ENCODE measurements around the gene XYLT1.
A peak's percentile ranks its signal among the peaks of the same experiment; 100 is the strongest.

The XYLT1 gene

DNA sequence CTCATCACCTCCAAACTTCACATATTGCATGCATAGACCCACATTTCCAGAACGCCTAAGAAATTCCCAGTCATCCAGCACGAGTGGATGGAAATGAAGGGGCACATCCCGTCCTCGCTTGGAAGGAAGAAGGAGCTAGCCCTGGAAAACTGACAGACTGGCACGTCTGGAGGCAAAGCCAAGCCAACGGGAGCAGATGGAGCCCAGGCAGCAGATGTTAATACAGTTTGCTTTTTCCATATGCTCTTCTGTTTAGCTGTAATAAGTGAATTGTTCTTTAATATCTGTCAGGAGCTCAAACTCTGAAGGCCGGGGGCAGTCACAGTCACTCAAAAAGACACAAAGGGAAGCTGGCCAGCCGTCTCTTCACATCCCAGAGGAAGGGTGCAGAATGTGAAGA lies 187.7 kb downstream of the XYLT1 start:
- DNase-seq (ENCODE audit: low spot score) = no peak

DNA sequence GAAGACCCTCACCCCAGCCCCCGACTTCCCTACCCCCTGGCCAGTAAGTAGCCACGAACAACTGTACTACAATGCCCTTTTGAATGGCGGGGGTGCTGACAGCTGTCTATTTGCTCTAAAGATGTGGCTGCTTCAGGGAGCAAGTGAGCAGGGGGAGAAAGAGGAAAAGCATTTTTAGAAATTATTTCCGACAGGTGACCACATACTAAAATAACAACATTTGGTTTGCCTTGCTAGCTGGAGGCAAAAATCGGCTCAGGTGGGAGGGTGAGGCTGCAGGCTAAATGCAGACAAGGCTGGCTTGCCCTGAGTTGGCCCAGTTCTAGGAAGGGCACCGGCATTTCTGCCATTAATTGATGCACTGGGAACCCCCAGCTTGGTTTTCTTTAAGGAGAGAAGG lies 188.5 kb downstream of the XYLT1 start:
- no peak for DNase-seq (ENCODE audit: low spot score)

DNA sequence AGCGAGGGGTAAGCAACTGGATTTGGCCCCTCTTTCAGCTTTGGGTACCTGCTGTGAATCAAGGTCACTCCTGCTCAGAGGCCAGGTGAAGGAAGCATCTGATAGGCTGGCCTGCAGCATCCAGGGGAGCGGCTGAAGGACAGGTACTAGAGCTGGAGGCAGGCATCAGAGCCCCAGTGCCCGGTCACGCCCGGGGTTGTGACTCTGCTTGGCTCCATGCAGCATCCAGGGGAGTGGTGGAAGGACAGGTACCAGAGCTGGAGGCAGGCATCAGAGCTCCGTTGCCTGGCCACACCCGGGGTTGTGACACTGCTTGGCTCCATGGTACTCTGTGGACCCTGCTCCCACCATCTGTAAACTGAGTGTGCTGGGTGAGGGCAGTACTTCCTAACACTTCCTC lies 189.7 kb downstream of the XYLT1 start:
- DNase-seq (ENCODE audit: low spot score) = no peak

DNA sequence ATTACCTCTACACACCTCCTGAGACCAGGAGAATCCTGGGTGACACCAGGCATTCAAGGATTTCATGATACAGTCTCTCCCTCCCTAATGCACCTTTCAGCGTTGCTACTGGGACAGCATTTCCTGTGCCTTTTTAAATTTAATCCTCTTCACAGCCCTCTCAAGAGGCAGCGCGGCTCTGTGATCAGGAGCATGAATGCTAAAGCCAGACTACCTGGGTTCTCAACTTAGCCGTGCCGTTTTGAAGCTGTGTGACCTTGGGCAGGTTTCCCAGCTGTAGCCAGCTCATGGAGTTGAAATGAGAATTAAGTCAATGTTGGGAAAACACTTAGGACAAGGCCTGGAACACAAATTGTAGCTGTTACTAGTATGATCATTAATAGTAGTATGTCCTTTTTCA lies 191.8 kb downstream of the XYLT1 start:
- DNase-seq (ENCODE audit: low spot score) = no peak

DNA sequence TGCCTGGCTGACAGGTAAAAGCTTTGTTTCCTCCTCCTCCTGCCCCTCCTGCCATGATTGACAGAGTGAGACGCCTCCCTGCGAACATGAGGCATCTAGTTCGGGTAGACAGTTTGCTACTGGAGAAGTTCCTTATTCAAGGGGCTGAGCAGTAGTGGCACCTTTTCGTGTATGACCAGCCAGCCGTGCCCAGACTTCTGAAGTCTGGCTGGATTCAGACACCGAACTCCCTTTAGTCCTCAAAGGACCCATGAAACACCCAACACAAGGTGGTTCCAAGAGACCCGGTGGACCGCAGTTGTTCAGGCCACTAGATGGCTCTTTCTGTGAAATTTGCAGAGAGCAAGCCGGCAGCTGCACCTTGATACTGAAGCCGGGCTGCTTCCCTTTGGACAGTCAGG lies 192.8 kb downstream of the XYLT1 start:
- no peak for DNase-seq (ENCODE audit: low spot score)

DNA sequence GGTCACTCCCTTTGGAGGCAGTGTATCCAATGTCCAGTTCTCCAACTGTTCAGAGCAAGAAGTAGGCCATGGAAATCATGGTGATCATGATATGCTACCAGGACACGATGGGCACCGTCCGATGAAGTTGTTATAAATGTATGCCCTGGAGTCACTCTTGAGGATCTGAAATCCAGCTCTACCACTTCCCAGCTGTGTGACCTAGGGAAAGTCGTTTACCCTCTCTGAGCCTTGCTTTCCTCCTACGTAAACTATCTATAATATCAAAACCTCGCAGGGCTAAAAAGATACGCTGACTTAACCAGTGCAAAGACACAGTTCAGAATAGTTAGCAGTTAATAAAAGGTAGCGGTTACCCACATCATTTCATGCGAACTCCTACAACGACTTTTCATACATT lies 194.2 kb downstream of the XYLT1 start:
- DNase-seq (ENCODE audit: low spot score) = no peak

DNA sequence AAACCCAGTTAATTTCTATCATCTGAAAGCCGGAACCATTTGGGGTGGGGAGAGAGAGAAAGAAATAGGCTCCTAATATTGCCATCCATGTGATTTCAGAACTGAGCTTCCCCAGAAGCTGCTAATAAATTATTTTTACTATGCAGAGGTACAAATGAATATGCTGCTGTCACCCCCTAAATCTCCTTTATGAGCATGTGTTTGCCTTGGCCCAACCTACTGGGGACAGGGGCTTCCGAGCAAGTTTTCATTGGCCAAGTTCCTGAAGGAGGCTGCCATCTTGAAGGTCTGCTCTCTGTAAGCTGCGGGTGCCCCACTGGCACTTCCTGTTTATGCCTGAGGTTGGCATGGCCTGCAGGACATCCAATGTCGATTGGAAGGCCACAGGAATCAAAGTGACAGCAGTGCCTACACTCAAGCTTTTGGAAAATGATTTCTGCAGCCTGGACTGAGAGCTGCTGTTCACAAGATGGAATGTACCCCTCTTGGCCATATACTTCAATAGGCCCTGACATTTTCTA lies 194.7 kb downstream of the XYLT1 start:
- DNase-seq (ENCODE audit: low spot score) = no peak

DNA sequence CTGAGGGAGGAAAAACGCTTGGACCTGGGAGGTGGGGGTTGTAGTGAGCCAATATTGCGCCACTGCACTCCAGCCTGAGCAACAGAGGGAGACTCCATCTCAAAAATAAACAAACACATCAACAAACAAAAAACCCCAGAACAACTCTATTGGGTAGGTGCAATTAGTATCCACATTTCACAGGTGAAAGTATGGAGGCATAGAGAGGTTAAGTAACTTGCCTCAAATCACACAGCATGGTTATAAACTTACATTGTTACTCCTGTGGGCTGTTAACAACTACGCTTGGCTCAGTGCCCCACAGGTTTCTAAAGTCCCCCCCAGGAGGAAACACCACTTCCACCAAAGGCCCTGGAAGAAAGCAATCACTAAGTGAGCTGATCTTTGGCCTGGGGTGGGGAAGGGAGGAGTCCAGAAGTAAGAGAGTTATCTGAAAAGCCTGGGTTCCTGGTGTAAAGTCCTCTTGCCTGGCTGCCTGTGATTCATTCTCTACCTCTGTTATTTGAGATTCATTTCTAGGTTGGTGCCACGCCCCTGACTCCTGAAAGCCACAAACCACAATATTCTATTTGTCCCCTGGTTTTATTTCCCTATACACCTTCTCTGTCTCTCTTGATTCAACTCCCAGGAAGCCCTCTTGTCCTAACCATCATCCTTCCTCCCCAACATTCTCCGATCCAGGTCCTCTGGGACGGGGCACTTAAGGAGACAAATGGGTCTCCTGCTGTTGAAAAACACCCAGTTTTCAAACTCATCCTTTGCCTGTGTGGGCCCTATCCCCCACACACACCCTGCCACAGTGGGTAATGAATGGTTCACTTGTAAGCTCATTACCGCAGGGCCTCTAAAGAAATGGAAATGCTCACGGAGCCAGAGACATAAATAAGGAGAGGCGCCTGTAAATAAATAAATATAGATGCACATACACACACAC lies 195.4 kb downstream of the XYLT1 start:
- no peak for DNase-seq (ENCODE audit: low spot score)

DNA sequence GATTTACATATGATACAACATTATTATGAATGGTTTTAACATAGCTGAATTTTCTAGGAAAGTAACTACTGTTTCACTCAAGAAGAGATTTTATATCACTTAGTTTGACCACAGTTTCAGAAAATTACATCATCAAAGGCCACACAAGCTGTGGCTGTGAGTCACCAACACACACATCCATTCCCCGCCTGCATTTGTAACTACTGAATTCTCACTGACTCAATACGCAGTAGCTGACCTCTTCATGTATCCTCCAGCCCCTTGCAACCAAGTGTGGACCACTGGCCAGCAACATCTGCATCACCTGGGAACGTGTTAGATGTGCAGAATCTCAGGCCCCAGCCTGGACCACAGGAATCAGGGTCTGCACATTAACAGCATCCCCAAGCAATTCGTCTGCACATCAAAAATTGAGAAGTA lies 197.6 kb downstream of the XYLT1 start:
- DNase-seq (ENCODE audit: low spot score) = peak; percentile 52

DNA sequence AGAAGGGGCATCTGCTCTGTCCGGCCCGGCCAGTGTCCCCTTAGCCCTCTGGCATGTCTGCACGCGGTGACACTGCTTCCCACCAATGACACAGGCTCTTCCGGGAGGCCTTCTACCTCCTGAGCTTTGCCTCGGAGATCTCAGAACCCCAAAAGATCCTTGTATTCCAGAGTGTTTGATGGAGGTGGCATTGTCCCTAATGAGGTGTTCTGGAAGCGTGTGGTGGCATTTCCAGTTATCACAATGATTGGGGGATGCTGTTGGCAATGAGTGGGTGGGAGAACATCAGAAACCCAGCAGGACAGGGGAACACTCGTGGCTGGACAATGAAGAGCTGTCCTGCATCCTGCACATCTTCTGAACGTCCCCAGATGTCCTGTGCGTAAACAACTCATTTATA lies 198.0 kb downstream of the XYLT1 start:
- DNase-seq (ENCODE audit: low spot score) = no peak

DNA sequence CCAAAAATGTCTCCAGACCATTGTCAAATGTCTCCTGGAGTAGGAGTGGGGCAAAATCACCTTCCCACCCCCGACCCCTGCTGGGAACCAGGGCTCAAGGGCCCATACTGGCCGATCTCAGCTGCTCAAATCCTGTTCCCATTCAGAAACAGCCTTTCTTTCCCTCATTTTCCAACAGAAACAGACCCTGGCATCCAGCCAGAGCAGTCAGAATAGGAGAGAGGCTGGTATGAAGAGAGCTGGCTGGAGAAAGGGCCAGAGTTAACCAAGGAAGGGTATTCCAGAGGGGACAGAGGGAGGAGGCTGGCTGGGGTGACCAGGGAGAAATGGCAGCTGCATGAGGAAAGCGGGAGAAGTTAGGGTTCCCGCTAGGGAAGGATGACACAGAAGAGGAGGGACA lies 199.1 kb downstream of the XYLT1 start:
- no peak for DNase-seq (ENCODE audit: low spot score)

DNA sequence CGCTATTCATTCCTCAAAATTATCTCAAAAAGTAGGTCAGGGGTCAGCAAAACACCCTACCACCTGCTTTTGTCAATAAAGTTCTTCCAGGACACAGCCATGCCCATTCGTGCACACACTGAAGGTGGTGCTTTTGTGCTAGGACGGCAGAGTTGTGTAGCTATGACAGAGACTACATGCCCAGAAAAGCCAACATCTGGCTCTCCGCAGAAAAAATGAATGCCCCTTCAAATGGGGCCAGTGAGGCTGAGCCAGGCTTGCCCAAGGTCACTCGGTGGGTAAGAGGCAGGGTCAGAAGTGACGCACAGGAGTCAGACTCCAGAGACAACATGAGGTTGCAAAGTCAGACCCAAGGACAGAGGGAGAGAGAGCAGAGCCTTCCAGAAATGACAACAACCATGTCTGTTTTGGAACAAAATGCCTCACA lies 200.1 kb downstream of the XYLT1 start:
- DNase-seq (ENCODE audit: low spot score) = no peak

DNA sequence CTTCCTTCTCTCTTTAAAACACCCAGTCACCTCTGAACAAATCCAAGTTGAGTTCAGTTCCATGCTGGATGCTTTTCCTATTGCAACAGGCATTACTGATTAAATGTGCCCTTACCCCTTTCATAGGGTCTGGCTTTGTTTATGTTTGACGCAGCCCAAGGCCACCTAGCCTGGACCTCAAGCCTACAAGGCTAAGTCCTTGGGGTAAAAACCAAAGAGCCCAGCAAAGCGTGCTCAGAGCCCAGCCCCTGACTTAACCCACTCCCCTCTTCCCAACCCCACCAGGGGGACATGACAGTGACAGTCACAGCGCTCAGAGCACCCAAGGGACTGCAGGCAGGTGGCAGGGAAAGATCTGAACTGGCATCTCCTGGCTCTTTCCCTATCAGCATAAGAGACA lies 200.6 kb downstream of the XYLT1 start:
- DNase-seq (ENCODE audit: low spot score) = no peak

DNA sequence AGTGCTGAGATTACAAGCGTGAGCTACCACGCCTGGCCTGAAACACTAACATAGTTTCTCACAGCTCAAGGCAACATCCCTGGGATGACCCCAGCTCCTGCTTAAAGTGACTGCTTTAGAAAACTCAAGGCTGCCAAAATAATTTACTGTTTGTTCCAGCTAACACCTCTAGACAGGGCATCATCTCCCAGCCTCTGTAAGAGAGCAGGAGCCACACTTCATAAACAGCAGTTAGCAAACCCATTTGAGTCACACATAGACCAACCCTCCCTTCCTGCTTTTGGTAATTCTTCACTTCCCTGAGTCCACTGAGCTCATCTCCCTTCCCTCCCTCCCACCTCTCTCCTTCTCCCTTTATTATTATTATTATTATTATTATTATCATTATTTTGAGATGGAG lies 201.3 kb downstream of the XYLT1 start:
- DNase-seq (ENCODE audit: low spot score) = no peak

DNA sequence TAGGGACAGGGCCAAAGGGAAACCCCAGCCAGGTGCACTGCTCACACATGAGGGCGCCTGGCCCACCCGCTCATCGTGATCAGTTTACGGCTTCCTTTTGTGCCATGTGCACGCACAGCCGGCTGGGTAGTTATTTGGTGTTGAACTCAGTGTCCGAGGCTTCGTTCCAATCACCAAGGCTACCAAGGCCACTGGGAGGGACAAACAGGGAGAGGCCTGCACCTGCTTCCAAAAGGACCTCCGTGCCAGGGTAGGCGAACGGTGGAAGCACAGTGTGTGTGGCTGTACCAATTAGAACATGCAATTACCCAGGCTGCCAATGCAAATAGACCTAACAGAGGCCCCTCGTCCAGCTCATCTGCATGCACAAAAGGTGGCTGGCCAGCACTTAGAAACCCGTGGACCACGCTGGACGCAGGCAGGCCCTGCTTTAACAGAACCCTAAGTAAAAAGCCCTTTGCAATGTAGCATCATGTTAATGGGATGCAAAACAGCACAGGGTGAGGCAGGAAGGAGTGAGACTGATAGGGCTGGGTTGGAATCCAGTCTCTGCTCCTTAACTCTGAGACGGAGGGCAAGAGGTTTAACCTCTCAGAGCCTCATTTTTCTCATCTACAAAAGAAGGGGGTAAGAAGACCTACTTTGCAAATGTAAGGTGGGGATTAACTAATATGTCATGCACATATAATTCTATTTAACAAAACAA lies 204.0 kb downstream of the XYLT1 start:
- no peak for DNase-seq (ENCODE audit: low spot score)

DNA sequence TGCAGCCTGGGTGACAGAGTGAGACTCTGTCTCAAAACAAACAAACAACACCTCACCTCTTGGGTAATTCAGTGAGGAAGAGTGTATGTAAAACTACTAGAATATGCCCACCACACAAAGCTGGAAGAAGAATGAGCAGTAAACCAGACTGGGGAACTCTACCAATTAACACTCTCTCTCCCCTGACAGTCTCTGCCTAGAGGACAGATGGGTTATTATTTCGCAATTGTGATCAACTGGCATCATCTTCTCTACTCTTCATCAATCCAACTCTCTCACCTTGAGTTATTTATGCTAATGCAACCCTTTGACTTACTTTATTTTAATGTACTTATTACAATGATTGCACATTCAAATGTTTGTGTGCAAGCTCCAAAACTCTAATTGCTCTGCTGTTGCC lies 205.6 kb downstream of the XYLT1 start:
- no peak for DNase-seq (ENCODE audit: low spot score)

DNA sequence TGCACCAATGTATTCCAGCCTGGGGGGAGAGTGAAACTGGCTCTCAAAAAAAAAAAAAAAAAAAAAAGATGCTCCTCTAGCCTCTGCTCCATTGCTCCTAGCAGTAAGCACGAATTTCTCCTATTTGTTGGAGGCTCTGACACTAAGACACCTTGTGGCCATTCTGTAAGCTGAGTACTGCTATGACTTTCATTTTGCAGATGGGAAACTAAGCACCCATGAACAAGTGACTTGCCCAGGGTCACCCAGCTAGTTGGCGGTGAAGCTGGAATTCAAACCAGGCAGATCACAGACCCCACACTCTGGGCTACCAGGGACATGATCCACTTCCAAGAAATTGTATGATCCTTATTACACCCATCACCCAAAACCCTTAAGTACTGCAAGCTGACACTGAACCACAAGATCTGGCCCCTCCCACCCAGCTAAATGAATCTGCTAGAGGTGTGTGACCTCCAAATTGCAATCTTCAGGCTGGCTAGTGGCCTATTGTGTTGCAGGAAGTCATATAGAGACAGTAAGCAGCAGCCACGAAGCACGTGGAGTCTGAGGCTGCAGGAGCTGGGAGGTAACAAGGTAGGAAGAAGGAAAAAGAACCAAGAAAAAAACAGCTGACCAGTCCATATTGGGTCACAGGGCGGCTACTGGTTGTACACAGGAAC lies 209.4 kb downstream of the XYLT1 start:
- no peak for DNase-seq (ENCODE audit: low spot score)

DNA sequence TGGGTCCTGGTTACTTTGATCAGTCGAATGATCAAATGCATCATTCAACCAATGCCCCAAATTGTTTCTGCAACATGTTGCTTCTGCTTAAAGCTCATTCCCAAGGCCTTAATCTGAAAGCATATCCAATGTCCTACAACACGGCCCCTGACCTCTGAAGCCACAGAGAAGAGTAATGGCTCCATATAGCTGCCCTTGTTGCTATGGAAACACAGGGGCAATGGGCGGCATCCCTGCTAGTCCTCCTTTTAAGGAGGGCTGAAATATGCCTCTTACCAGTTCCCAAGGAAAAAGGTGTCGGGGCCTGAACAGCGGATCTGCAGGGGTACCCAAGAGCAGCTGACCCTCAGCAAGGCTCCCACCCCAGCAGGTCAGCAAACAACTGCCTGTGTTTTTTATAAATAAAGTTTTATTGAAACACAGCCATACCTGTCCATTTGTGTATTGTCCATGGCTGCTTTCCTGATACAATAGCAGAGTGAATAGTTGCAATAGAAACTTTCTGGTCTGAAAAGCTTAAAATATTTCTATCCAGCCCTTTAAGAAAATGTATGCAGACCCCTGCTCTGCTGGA lies 210.4 kb downstream of the XYLT1 start:
- DNase-seq (ENCODE audit: low spot score) = no peak

DNA sequence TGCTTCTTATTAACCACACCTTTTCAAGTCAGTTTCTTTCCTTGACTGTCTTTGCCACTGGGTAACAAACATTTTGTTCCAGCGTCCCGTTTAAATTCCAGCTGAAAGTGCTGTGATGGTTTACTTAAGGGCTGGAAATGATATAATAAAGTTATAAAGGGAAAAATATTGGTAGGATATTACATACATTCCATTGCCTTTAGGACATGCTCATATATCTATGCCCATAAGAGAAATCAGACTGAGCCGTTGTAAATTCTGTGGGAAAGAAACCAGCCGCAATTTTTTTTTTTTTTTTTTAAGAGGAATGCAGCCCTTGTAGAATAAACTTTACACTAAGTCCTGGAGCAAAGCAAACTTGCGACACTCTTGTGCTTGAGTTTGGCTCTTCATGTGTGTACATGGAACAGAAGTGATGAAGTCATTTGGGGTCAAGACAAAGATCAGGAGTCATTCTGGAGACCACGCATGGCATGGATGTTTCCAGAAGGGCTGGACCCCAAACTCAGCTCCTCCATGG lies 210.9 kb downstream of the XYLT1 start:
- DNase-seq (ENCODE audit: low spot score) = no peak

DNA sequence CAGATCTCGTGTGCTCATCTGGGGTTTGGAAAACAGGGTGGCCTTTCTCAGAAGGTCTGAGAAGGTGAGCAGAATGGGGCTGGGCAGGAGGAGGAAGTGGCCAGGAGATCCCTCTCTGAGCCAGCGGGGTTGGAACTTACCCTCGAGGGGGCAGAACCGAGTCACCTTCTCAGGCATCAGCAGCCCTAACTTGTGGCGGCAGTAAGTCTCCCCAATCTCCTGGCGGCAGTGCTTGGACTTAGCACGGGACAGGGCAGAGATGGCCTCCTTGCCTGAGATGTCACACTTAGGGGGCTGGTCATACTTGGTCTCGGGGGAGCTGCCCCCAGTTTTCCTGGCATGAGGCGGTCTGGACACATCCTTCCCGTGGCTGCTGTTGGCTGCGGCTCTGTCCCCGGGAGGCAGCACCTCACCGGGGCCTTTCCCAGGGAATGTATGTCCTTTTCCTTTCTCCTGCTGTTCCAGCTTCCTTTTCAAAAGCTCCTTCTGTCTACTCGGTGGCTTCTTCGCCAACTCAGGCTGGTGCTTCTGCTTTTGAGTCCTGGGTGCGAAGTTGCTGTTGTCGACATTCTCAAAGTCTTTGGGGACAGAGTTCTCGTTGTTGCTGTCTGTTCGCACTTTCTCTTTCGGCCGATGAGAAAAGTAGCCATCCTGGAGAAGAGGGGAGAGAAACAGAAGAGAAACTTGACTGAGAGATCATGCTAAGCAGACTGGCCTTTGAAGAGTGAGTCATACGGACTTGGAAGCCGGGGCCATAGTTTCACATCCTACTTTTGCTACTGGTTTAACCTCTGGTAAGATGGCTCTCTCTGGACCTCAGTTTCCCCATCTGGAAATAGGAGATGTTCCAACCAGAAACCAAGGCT lies 211.7 kb downstream of the XYLT1 start:
- no peak for DNase-seq (ENCODE audit: low spot score)

DNA sequence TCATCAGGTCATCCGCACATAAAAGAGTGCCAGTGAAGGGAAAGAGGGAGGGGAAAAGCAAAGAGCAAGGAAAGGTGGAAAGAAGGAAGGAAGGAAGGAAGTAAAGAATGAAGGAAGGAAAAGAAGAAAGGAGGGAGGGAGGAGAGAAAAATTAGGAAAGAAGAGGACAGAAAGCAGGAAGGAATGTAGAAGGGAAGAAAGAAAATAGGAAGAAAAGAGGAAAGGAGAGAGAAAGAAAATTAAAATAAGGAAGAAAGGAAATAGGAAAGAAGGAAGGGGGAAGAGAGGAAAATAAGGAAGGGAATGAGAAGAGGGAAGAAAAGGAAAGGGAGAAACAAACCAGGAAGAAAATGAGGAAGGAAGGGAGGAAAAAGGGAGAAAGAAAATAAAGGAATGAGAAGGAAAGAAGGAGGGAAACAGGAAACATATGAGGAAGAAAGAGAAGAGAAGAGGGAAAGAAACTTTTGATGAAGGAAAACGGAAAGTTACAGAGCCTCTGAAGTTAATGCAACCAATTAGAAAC lies 212.6 kb downstream of the XYLT1 start:
- DNase-seq (ENCODE audit: low spot score) = no peak
